SIG-M5 treated with dmso at 0.1 percent for 504 hours (cell line): Measurements from ENCODE around the gene SELENOI.

Experiments used
- DNase-seq: peaks from one replicate; lab custom pipeline; 2025; ENCODE audit not compliant: unreplicated experiment; lab: John Stamatoyannopoulos, UW

The SELENOI gene

GRCh38 chr2:26410764-26411243 is 64.9 kb downstream of the SELENOI start:
- no peak for DNase-seq

- DNase-seq = no peak
Observed at GRCh38 chr2:26411419-26411818, 65.5 kb downstream of the SELENOI start.

- peak; percentile 87 for DNase-seq
Observed at GRCh38 chr2:26412091-26412673, 66.2 kb downstream of the SELENOI start.

- DNase-seq = no peak
Observed at GRCh38 chr2:26414311-26414710, 68.4 kb downstream of the SELENOI start.

GRCh38 chr2:26421961-26422360 is 76.0 kb downstream of the SELENOI start:
- DNase-seq = no peak

- DNase-seq = no peak
Observed at GRCh38 chr2:26422947-26423629, 77.1 kb downstream of the SELENOI start.

- no peak for DNase-seq
Observed at GRCh38 chr2:26423750-26424149, 77.8 kb downstream of the SELENOI start.

- no peak for DNase-seq
Observed at GRCh38 chr2:26424221-26424620, 78.3 kb downstream of the SELENOI start.

GRCh38 chr2:26428846-26429245 is 82.9 kb downstream of the SELENOI start:
- DNase-seq = no peak

- DNase-seq = no peak
Observed at GRCh38 chr2:26429779-26430578, 84.0 kb downstream of the SELENOI start.

GRCh38 chr2:26430826-26431225 is 84.9 kb downstream of the SELENOI start:
- no peak for DNase-seq

GRCh38 chr2:26432363-26432762 is 86.4 kb downstream of the SELENOI start:
- no peak for DNase-seq

GRCh38 chr2:26432859-26433258 is 86.9 kb downstream of the SELENOI start:
- no peak for DNase-seq

- DNase-seq = no peak
Observed at GRCh38 chr2:26435106-26435505, 89.2 kb downstream of the SELENOI start.

- DNase-seq = no peak
Observed at GRCh38 chr2:26438526-26438925, 92.6 kb downstream of the SELENOI start.

- DNase-seq = no peak
Observed at GRCh38 chr2:26438926-26439325, 93.0 kb downstream of the SELENOI start.

- no peak for DNase-seq
Observed at GRCh38 chr2:26442301-26442700, 96.4 kb downstream of the SELENOI start.

- DNase-seq = no peak
Observed at GRCh38 chr2:26442707-26443106, 96.8 kb downstream of the SELENOI start.

GRCh38 chr2:26444236-26444635 is 98.3 kb downstream of the SELENOI start:
- DNase-seq = no peak
